MCF 10A (cell line): ENCODE measurements around the gene INTS15. TPM values are rescaled to one million over a fixed set of nuclear protein-coding genes. Genes with fewer than 3 reads are reported as not detected.

Source experiments
- BruUV-seq: library from RNA; stranded (reverse); fragments of 400-500 nt; replicated peaks from 2 replicates; lab custom pipeline; 2021; lab: Mats Ljungman, UMichigan
- CTCF ChIA-PET: fragments of 300-600 bp; sonication (Branson Sonifier 250); formaldehyde crosslinking; extraction: SDS; loops from one replicate; lab custom pipeline; 2021; ENCODE audit warnings: antibody characterized with exemption, inconsistent platforms; lab: Yijun Ruan, JAX
- POLR2A ChIA-PET: fragments of 300-600, 350-650 bp; sonication (Branson Sonifier 250); formaldehyde crosslinking; extraction: SDS; loops from one replicate; lab custom pipeline; 2020; ENCODE audit warnings: antibody characterized with exemption, inconsistent platforms; lab: Yijun Ruan, JAX
- DNase-seq: peaks from one replicate; pipeline ENCODE4 v3.0.0-alpha.2; 2018; ENCODE audit not compliant: unreplicated experiment
- H3K27ac Mint-ChIP-seq: one replicate; pipeline ENCODE4 v1.8.0; 2022; ENCODE audit warnings: mild to moderate bottlenecking, low read depth, mixed read lengths; ENCODE audit not compliant: unreplicated experiment
- H3K27me3 Mint-ChIP-seq: one replicate; pipeline ENCODE4 v1.8.0; 2022; ENCODE audit warnings: mixed read lengths; ENCODE audit not compliant: insufficient read depth, unreplicated experiment
- H3K36me3 Mint-ChIP-seq: one replicate; pipeline ENCODE4 v1.8.0; 2022; ENCODE audit warnings: mild to moderate bottlenecking, moderate library complexity, mixed read lengths; ENCODE audit not compliant: insufficient read depth, unreplicated experiment
- H3K4me1 Mint-ChIP-seq: one replicate; pipeline ENCODE4 v1.8.0; 2022; ENCODE audit warnings: mixed read lengths; ENCODE audit not compliant: insufficient read depth, unreplicated experiment
- H3K4me3 Mint-ChIP-seq: one replicate; pipeline ENCODE4 v1.8.0; 2022; ENCODE audit warnings: mild to moderate bottlenecking, moderate library complexity, mixed read lengths; ENCODE audit not compliant: unreplicated experiment
- H3K9me3 Mint-ChIP-seq: one replicate; pipeline ENCODE4 v1.8.0; 2022; ENCODE audit warnings: mixed read lengths; ENCODE audit not compliant: unreplicated experiment
- intact Hi-C: fragments of 100-400 bp; cut with micrococcal nuclease; formaldehyde crosslinking; loops from 2 replicates; pipeline ENCODE4 v1.14.1; 2022
- total RNA-seq: library from RNA; stranded (reverse); gene quantifications from 2 replicates; pipeline ENCODE4 v1.2.3, GENCODE V29; 2022
- TF ChIP-seq, protein P1 (sequence below): fragments of 200-600 bp; IDR thresholded peaks from one replicate; pipeline ENCODE4 v1.8.0; 2022; ENCODE audit warnings: antibody characterized with exemption, mild to moderate bottlenecking; ENCODE audit not compliant: unreplicated experiment

INTS15 gene
- total RNA-seq, 1 experiment from 2014 or later, result 26.5 TPM

DNA sequence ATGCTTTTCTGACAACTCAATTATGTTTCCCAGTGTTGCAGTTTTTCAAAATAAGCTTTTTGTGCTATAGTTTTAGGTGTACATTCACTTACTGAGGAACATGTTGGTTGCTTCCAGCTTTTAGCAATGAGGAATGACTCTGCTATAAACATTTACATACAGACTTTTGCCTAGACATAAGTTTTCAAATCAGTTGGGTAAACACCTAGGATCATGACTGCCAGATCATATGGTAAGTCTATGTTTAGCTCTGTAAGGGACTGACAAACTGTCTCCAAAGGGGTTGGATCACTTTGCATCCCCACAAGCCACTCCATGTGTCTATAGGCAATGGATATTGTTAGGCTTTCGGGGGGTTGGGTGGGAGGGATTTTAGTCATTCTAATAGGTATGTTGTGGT, 27.7 kb upstream of the INTS15 start:
- no peaks in the 10 kb centered on the region for H3K27me3 Mint-ChIP-seq
- no peaks in the 10 kb centered on the region for H3K9me3 Mint-ChIP-seq
- DNase-seq, result no peak
- POLR2A ChIA-PET, result interaction anchor here (1.1 kb wide), 1 partner anchor 9 kb away, joined by 4 read pairs; no protein-coding TSS in a partner anchor
- no TSS peak for BruUV-seq
- TF ChIP-seq, protein P1, sequence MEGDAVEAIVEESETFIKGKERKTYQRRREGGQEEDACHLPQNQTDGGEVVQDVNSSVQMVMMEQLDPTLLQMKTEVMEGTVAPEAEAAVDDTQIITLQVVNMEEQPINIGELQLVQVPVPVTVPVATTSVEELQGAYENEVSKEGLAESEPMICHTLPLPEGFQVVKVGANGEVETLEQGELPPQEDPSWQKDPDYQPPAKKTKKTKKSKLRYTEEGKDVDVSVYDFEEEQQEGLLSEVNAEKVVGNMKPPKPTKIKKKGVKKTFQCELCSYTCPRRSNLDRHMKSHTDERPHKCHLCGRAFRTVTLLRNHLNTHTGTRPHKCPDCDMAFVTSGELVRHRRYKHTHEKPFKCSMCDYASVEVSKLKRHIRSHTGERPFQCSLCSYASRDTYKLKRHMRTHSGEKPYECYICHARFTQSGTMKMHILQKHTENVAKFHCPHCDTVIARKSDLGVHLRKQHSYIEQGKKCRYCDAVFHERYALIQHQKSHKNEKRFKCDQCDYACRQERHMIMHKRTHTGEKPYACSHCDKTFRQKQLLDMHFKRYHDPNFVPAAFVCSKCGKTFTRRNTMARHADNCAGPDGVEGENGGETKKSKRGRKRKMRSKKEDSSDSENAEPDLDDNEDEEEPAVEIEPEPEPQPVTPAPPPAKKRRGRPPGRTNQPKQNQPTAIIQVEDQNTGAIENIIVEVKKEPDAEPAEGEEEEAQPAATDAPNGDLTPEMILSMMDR, result no peak
- no peak overlapping the region for H3K27ac Mint-ChIP-seq
- H3K36me3 Mint-ChIP-seq, result no peaks in the 10 kb centered on the region
- intact Hi-C loops, result no loop called here
- CTCF ChIA-PET, result interaction anchor here (1.3 to 1.7 kb wide), 2 partner anchors 12 to 46 kb away, joined by 3 read pairs; no protein-coding TSS in a partner anchor
- no peaks in the 10 kb centered on the region for H3K4me1 Mint-ChIP-seq
- H3K4me3 Mint-ChIP-seq, result no peak overlapping the region

DNA sequence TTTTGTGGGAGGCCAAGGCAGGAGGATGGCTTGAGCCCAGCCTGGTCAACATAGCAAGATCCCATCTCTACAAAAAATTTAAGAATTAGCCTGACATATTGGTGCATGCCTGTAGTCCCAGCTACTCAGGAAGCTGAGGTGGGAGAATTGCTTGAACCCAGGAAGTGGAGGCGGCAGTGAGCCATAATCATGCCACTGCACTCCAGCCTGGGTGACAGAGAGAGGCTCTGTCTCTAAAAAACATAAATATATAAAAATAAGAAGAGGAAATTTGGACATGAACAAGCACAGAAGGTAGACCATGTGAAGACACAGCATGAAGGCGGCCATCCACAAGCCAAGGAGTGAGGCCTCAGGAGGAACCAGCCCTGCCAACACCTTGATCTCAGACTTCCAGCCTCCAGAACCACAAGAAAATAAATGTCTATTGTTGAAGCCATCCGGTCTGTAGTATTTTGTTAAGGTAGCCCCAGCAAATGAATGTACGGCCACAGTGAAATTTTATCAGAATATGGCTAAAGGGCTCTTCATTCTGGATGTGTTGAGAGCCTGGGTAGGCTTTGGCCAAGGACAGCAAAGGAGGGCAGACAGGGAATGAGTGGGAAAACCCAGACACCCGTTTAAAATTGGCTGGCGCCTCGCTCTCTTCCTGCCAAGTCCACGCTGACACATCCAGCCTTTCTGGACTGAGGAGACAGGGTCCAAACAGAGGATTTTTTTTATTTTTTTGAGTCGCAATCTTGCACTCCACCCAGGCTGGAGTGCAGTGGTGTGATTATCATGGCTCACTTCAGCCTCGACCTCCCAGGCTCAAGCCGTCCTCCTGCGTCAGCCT, 25.7 kb upstream of the INTS15 start:
- no peak overlapping the region for H3K4me3 Mint-ChIP-seq
- H3K27me3 Mint-ChIP-seq, result no peaks in the 10 kb centered on the region
- ChIA-PET CTCF (no interaction called here), POLR2A (no interaction called here)
- no peaks in the 10 kb centered on the region for H3K9me3 Mint-ChIP-seq
- H3K4me1 Mint-ChIP-seq, result no peaks in the 10 kb centered on the region
- TF ChIP-seq, protein P1, result no peak
- intact Hi-C loops, result no loop called here
- no peak for DNase-seq
- no TSS peak for BruUV-seq
- no peak overlapping the region for H3K27ac Mint-ChIP-seq
- no peaks in the 10 kb centered on the region for H3K36me3 Mint-ChIP-seq

DNA sequence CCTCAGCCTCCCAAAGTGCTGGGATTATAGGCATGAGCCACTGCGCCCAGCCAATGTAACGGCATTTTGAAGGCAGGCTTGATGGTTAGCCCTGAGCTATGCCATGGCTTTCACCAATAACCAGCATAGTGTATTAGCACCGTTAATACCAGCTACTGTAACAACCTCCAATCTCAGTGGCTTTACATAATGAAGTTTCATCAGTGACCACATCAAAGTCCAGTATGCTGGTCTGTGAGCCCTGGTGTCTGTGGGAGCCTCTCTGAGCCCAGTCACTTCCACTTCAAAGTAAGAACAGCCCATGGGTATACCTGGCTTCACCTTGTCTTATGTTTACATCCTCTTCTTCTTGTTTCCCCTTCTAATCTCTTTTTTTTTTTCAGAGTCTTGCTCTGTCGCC, 24.2 kb upstream of the INTS15 start:
- TF ChIP-seq, protein P1, result no peak
- ChIA-PET POLR2A (no interaction called here), CTCF (no interaction called here)
- no peak overlapping the region for H3K27ac Mint-ChIP-seq
- H3K27me3 Mint-ChIP-seq, result no peaks in the 10 kb centered on the region
- H3K36me3 Mint-ChIP-seq, result no peaks in the 10 kb centered on the region
- no peaks in the 10 kb centered on the region for H3K4me1 Mint-ChIP-seq
- no TSS peak for BruUV-seq
- no peak for DNase-seq
- intact Hi-C loops, result no loop called here
- no peaks in the 10 kb centered on the region for H3K9me3 Mint-ChIP-seq
- no peak overlapping the region for H3K4me3 Mint-ChIP-seq

DNA sequence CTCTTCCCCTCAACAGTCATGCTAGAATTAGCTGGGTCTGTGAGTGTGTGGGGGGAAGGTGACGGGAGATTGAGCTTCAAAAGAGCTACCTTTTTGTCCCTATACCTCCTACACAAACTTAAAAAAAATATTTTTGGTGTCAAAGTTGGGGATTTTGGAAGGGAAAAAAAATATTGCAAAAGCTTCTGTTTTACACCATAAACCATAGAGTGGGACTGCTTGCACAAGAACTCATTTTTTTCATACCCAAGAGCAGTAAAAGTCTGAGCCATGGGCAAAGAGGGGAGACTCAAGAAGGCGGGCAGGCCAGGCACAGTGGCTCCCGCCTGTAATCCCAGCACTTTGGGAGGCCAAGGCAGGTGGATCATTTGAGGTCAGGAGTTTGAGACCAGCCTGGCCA, 21.9 kb upstream of the INTS15 start:
- no peak overlapping the region for H3K4me3 Mint-ChIP-seq
- intact Hi-C loops, result no loop called here
- no peaks in the 10 kb centered on the region for H3K27me3 Mint-ChIP-seq
- BruUV-seq, result no TSS peak
- ChIA-PET POLR2A (no interaction called here), CTCF (interaction anchor here (1.2 kb wide), 1 partner anchor 52 kb away, joined by 4 read pairs; no protein-coding TSS in a partner anchor)
- H3K27ac Mint-ChIP-seq, result no peak overlapping the region
- H3K36me3 Mint-ChIP-seq, result no peaks in the 10 kb centered on the region
- no peak for DNase-seq
- no peaks in the 10 kb centered on the region for H3K9me3 Mint-ChIP-seq
- TF ChIP-seq, protein P1, result no peak
- no peaks in the 10 kb centered on the region for H3K4me1 Mint-ChIP-seq
